A549 (cell line): ENCODE measurements around the gene CR2. TPM values are rescaled to one million over a fixed set of nuclear protein-coding genes. Genes with fewer than 3 reads are reported as not detected.
"Not testable (repeated sequence)": the region's sequence is repeated elsewhere in the genome, so short reads cannot be mapped to it uniquely, and the experiment has no call there.

Source experiments
- ATAC-seq, 2 experiments: fragments of 200-7000 bp in 1 of 2; fragments of >200 bp in 1 of 2; cut with Nextera tagmentation in 1 of 2; cut with Tn5 transposase in 1 of 2; 3 replicates each; pipeline versions ENCODE4 v1.8.0 to v1.9.1; 2018 to 2020; ENCODE audit warnings: mild to moderate bottlenecking in 1 of 2, moderate library complexity in 1 of 2
- CTCF ChIA-PET: fragments of 300-600 bp; sonication (Branson Sonifier 250); formaldehyde crosslinking; extraction: SDS; loops from one replicate; lab custom pipeline; 2021; ENCODE audit warnings: antibody characterized with exemption, inconsistent platforms; lab: Yijun Ruan, JAX
- POLR2A ChIA-PET: fragments of 350-600 bp; formaldehyde crosslinking; extraction: SDS; loops from one replicate; lab custom pipeline; 2021; ENCODE audit warnings: antibody characterized with exemption, inconsistent platforms; lab: Yijun Ruan, JAX
- DNase-seq, 2 experiments: peaks; one replicate each; pipeline versions ENCODE4 v3.0.0 to v3.0.0-alpha.2; 2011 to 2016; ENCODE audit warnings: low read depth in 1 of 2, low spot score in 1 of 2
- FAIRE-seq: peaks from 2 replicates; lab custom pipeline; 2011; peaks lifted over from hg19 to GRCh38; lab: Jason Lieb, UNC
- H3K27ac ChIP-seq, 2 experiments: fragments of >200 bp; sonication (Bioruptor Twin); formaldehyde crosslinking; 3 replicates each; pipeline ENCODE4 v1.5.1; 2016 to 2017
- H3K4me1 ChIP-seq: fragments of >200 bp; sonication (Bioruptor Twin); formaldehyde crosslinking; 3 replicates; pipeline ENCODE4 v1.6.1; 2016
- H3K4me2 ChIP-seq: fragments of >200 bp; sonication (Bioruptor Twin); formaldehyde crosslinking; 3 replicates; pipeline ENCODE4 v1.6.1; 2016
- H3K4me3 ChIP-seq: fragments of >200 bp; sonication (Bioruptor Twin); formaldehyde crosslinking; 3 replicates; pipeline ENCODE4 v1.5.1; 2016
- H3K9me3 ChIP-seq: fragments of >200 bp; sonication (Bioruptor Twin); formaldehyde crosslinking; 3 replicates; pipeline ENCODE4 v1.6.1; 2016
- ATOH8 ChIP-seq: fragments of 250-450 bp; sonication (Bioruptor Pico); IDR thresholded peaks from 2 replicates; pipeline ENCODE4 v1.5.0; 2020; ENCODE audit warnings: low read depth, mild to moderate bottlenecking, moderate library complexity
- BCL3 ChIP-seq: fragments of >200 bp; sonication (Bioruptor Twin); formaldehyde crosslinking; IDR thresholded peaks from 3 replicates; pipeline ENCODE4 v1.6.1; 2016
- BHLHE40 ChIP-seq: IDR thresholded peaks from 2 replicates; pipeline ENCODE4 v1.6.1; 2012; ENCODE audit warnings: low read depth, low read length, inconsistent platforms
- CBX2 ChIP-seq: fragments of 200-600 bp; sonication (generic); IDR thresholded peaks from 2 replicates; pipeline ENCODE4 v1.6.1; 2016; ENCODE audit warnings: low read depth, mild to moderate bottlenecking, borderline replicate concordance
- CBX8 ChIP-seq: fragments of 200-600 bp; sonication (generic); IDR thresholded peaks from 2 replicates; pipeline ENCODE4 v1.6.1; 2016
- CEBPB ChIP-seq, 2 experiments: fragments of >200 bp in 1 of 2; sonication (Bioruptor Twin) in 1 of 2; formaldehyde crosslinking in 1 of 2; IDR thresholded peaks; 2 replicates each; pipeline ENCODE4 v1.6.1; 2012 to 2016
- EHF ChIP-seq: fragments of 250-450 bp; sonication (Bioruptor Pico); IDR thresholded peaks from 2 replicates; pipeline ENCODE4 v1.5.0; 2020; ENCODE audit warnings: mild to moderate bottlenecking
- EP300 ChIP-seq, 2 experiments: fragments of >200 bp; sonication (Bioruptor Twin); formaldehyde crosslinking; IDR thresholded peaks; 2 replicates in 1 of 2; 3 replicates in 1 of 2; pipeline ENCODE4 v1.6.1; 2016 to 2017
- FOSB ChIP-seq: fragments of 250-450 bp; sonication (Bioruptor Pico); IDR thresholded peaks from 2 replicates; pipeline ENCODE4 v1.5.0; 2020; ENCODE audit warnings: mild to moderate bottlenecking, moderate library complexity
- HES2 ChIP-seq: fragments of >200 bp; sonication (Bioruptor Twin); formaldehyde crosslinking; IDR thresholded peaks from 2 replicates; pipeline ENCODE4 v1.6.1; 2016
- HEYL ChIP-seq: fragments of 250-450 bp; sonication (Bioruptor Pico); IDR thresholded peaks from 2 replicates; pipeline ENCODE4 v1.8.0; 2021; ENCODE audit warnings: mild to moderate bottlenecking, moderate library complexity
- JUNB ChIP-seq: fragments of >200 bp; sonication (Bioruptor Twin); formaldehyde crosslinking; IDR thresholded peaks from 2 replicates; pipeline ENCODE4 v1.6.1; 2016
- KDM1A ChIP-seq: fragments of 200-600 bp; sonication (generic); IDR thresholded peaks from 2 replicates; pipeline ENCODE4 v1.6.1; 2016; ENCODE audit warnings: low read depth, mild to moderate bottlenecking
- MAFK ChIP-seq: fragments of 450-650 bp; IDR thresholded peaks from 2 replicates; pipeline ENCODE4 v1.6.1; 2014; ENCODE audit not compliant: partially characterized antibody
- MAX ChIP-seq: IDR thresholded peaks from 2 replicates; pipeline ENCODE4 v1.6.1; 2012
- MYC ChIP-seq: IDR thresholded peaks from 2 replicates; pipeline ENCODE4 v1.6.1; 2012; ENCODE audit warnings: mild to moderate bottlenecking, inconsistent platforms, low read length, improper control_type of control experiment, borderline replicate concordance
- NFE2L2 ChIP-seq: fragments of 150-350 bp; conservative IDR thresholded peaks from 2 replicates; pipeline ENCODE4 v1.6.1; 2014; ENCODE audit warnings: low read length
- NR3C1 ChIP-seq: fragments of >200 bp; sonication (Bioruptor Twin); formaldehyde crosslinking; IDR thresholded peaks from 3 replicates; pipeline ENCODE4 v1.6.1; 2017
- PBX3 ChIP-seq: IDR thresholded peaks from 2 replicates; pipeline ENCODE4 v1.6.1; 2012
- PHF8 ChIP-seq: fragments of 200-600 bp; sonication (generic); IDR thresholded peaks from 2 replicates; pipeline ENCODE4 v1.6.1; 2016; ENCODE audit warnings: low read depth, mild to moderate bottlenecking, antibody characterized with exemption, moderate library complexity, borderline replicate concordance
- POLR2AphosphoS2 ChIP-seq: conservative IDR thresholded peaks from 2 replicates; pipeline ENCODE4 v1.6.1; 2012; ENCODE audit warnings: low read length, improper control_type of control experiment, inconsistent platforms
- REST ChIP-seq: fragments of 200-600 bp; sonication (generic); IDR thresholded peaks from 2 replicates; pipeline ENCODE4 v1.6.1; 2016; ENCODE audit warnings: antibody characterized with exemption, mild to moderate bottlenecking, moderate library complexity
- RNF2 ChIP-seq: fragments of 200-600 bp; sonication (generic); IDR thresholded peaks from 2 replicates; pipeline ENCODE4 v1.6.1; 2016; ENCODE audit warnings: low read depth, mild to moderate bottlenecking, antibody characterized with exemption, moderate library complexity, borderline replicate concordance
- USF2 ChIP-seq: fragments of 450-650 bp; IDR thresholded peaks from 2 replicates; pipeline ENCODE4 v1.6.1; 2014; ENCODE audit warnings: antibody characterized with exemption
- ZC3H11A ChIP-seq: fragments of 450-650 bp; IDR thresholded peaks from 2 replicates; pipeline ENCODE4 v1.6.1; 2014; ENCODE audit warnings: antibody characterized with exemption, mild to moderate bottlenecking
- ZFP36 ChIP-seq: fragments of 450-650 bp; IDR thresholded peaks from 2 replicates; pipeline ENCODE4 v1.6.1; 2014; ENCODE audit warnings: borderline replicate concordance; ENCODE audit not compliant: partially characterized antibody
- ZSCAN20 ChIP-seq: fragments of 250-450 bp; sonication (Bioruptor Pico); IDR thresholded peaks from 2 replicates; pipeline ENCODE4 v1.8.0; 2022; ENCODE audit warnings: mild to moderate bottlenecking, moderate library complexity
- WGBS: methylation state at CpG from one replicate; pipeline ENCODE4 v1.1.6; 2017; ENCODE audit errors: missing lambda C conversion rate; 5-methylcytosine and 5-hydroxymethylcytosine counted together
- polyA plus RNA-seq, 4 experiments: library from polyadenylated mRNA; depleted of rRNA in 3 of 4; stranded (reverse); fragments of >200 nt; fragmentation: RNase III in 1 of 4; extraction: RNeasy Plus Mini Kit Qiagen cat#74134 plus additional on column Dnase treatment in 1 of 4; gene quantifications; 2 replicates in 3 of 4; 3 replicates in 1 of 4; pipeline ENCODE4 v1.2.3, GENCODE V29; 2011 to 2017

CR2 gene
- polyA plus RNA-seq, 2 of the 4 experiments (the other 2 are of a cell fraction) = not detected

- TF ChIP-seq USF2 (no peak), NFE2L2 (no peak), PBX3 (no peak), CBX8 (no peak), HES2 (no peak), JUNB (no peak), RNF2 (no peak), CEBPB (IDR thresholded peaks at IDR 0.05) (no peak), FOSB (CRISPR knock-in tag) (no peak), ATOH8 (no peak), EHF (no peak), CBX2 (no peak), REST (no peak), PHF8 (no peak)
- TF ChIP-seq, all 56 proteins: peak for 0
- Histone ChIP-seq H3K4me1 (no peaks in the 10 kb centered on the region), H3K4me3 (no peak overlapping the region), H3K27ac (no peak overlapping the region), H3K4me2 (no peak overlapping the region), H3K9me3 (no peaks in the 10 kb centered on the region)
- ATAC-seq (no peak), DNase-seq (no peak), FAIRE-seq (no peak)
- CTCF ChIA-PET = no interaction called here
- WGBS = 90% methylated on average over 3 of the region's 3 CpGs
- POLR2A ChIA-PET = no interaction called here
Observed at GRCh38 chr1:207433435-207433834, 20.7 kb upstream of the CR2 start.

- ATAC-seq, FAIRE-seq, DNase-seq, H3K9me3 ChIP-seq, H3K4me2 ChIP-seq, H3K27ac ChIP-seq, H3K4me1 ChIP-seq, H3K4me3 ChIP-seq, POLR2A ChIA-PET: not testable (repeated sequence)
- 64% methylated on average over 3 of the region's 3 CpGs for WGBS
- CTCF ChIA-PET = interaction anchor here (2.0 kb wide), 1 partner anchor 32 kb away, joined by 6 read pairs; no protein-coding TSS in a partner anchor
Observed at GRCh38 chr1:207436746-207437145, 17.4 kb upstream of the CR2 start.

GRCh38 chr1:207440626-207441025, 13.5 kb upstream of the CR2 start:
- POLR2A ChIA-PET = no interaction called here
- FAIRE-seq = no peak

More at GRCh38 chr1:207440626-207441025, 13.5 kb upstream of the CR2 start:
- H3K27ac ChIP-seq = no peak overlapping the region
- no peaks in the 10 kb centered on the region for H3K4me1 ChIP-seq
- TF ChIP-seq HES2 = no peak
- TF ChIP-seq ZSCAN20 (CRISPR knock-in tag) = no peak
- TF ChIP-seq MYC = no peak
- TF ChIP-seq BCL3 = no peak
- no peak for TF ChIP-seq EP300 (IDR thresholded peaks at IDR 0.05)
- no peak for TF ChIP-seq KDM1A
- no peak for TF ChIP-seq HEYL
- TF ChIP-seq POLR2AphosphoS2 = no peak
- no peak for TF ChIP-seq BHLHE40
- TF ChIP-seq MAX = no peak
- no peak for TF ChIP-seq EHF
- TF ChIP-seq MAFK = no peak
- no peak for TF ChIP-seq RNF2
- TF ChIP-seq ZFP36 = no peak
- TF ChIP-seq ZC3H11A = no peak
- no peak for TF ChIP-seq NR3C1
- 15% methylated on average over 2 of the region's 2 CpGs for WGBS
- DNase-seq = no peak
- ATAC-seq = no peak
- no peak overlapping the region for H3K4me2 ChIP-seq
- H3K4me3 ChIP-seq = no peak overlapping the region
- H3K9me3 ChIP-seq = no peaks in the 10 kb centered on the region
- CTCF ChIA-PET = interaction anchor here (1.4 to 1.8 kb wide), 2 partner anchors 12 to 59 kb away, joined by 3 to 4 read pairs; no protein-coding TSS in a partner anchor
